ENCODE results near the gene METTL5. TPM values are rescaled to one million over a fixed set of nuclear protein-coding genes. Genes with fewer than 3 reads are reported as not detected.
A peak's percentile ranks its signal among the peaks of the same experiment; 100 is the strongest.
"Not testable (repeated sequence)": the region's sequence is repeated elsewhere in the genome, so short reads cannot be mapped to it uniquely, and the experiment has no call there.

The METTL5 gene
- 100 to 1,000 TPM; 103 to 111 TPM for total RNA-seq

- intact Hi-C loops (cut with micrococcal nuclease): loop anchor here (5.0 to 10.0 kb wide), 2 partner anchors 50 to 103 kb away; no protein-coding TSS in a partner anchor
- Mint-ChIP-seq H3K36me3 (ENCODE audit: low read depth) (peaks cover 33% of the 10 kb centered on the region), H3K27me3 (no peaks in the 10 kb centered on the region), H3K4me3 (peak within 1 kb of the TSS; percentile 87), H3K9me3 (no peaks in the 10 kb centered on the region), H3K27ac (peak within 1 kb of the TSS; percentile 86), H3K4me1 (ENCODE audit: low read depth) (peaks cover 57% of the 10 kb centered on the region)
- DNase-seq (peak; percentile 84), ATAC-seq (peak; percentile 76)
- CTCF ChIA-PET: interaction anchor here (0.6 to 3.1 kb wide), 19 partner anchors 9 to 252 kb away, joined by 3 to 19 read pairs (median 4); partner anchors contain the start of gene SSB
- POLR2A ChIA-PET: interaction anchor here (0.7 to 0.8 kb wide), 3 partner anchors 9 to 240 kb away, joined by 3 to 4 read pairs (median 3); no protein-coding TSS in a partner anchor
- peak; percentile 99 for TF ChIP-seq CTCF (IDR thresholded peaks at IDR 0.05)
These were observed at the start of gene METTL5 for GRCh38 chr2:169824373-169825333. METTL5 (minus strand) TSS chr2:169824905; CDS start chr2:169824597, 308 bp downstream.

GRCh38 chr2:169871994-169872393 lies 47.3 kb upstream of the METTL5 start:
- no peak for DNase-seq
- H3K4me1 Mint-ChIP-seq (ENCODE audit: low read depth): peaks cover 13% of the 10 kb centered on the region
- ATAC-seq: no peak
- peaks cover 4% of the 10 kb centered on the region for H3K36me3 Mint-ChIP-seq (ENCODE audit: low read depth)
- no peak overlapping the region for H3K27ac Mint-ChIP-seq
- ChIA-PET CTCF (no interaction called here), POLR2A (no interaction called here)
- H3K27me3 Mint-ChIP-seq: no peaks in the 10 kb centered on the region
- no peak overlapping the region for H3K4me3 Mint-ChIP-seq
- no peaks in the 10 kb centered on the region for H3K9me3 Mint-ChIP-seq
- TF ChIP-seq CTCF (IDR thresholded peaks at IDR 0.05): no peak
- intact Hi-C loops (cut with micrococcal nuclease): loop anchor here (10.0 kb wide), 1 partner anchor 47 kb away; the partner anchor contains the start of genes METTL5 and UBR3

GRCh38 chr2:169871369-169871768 lies 46.7 kb upstream of the METTL5 start:
- H3K9me3 Mint-ChIP-seq; CTCF ChIA-PET; H3K36me3 Mint-ChIP-seq (ENCODE audit: low read depth); ATAC-seq; DNase-seq; H3K4me3 Mint-ChIP-seq; POLR2A ChIA-PET; H3K27me3 Mint-ChIP-seq; H3K27ac Mint-ChIP-seq: not testable (repeated sequence)
- intact Hi-C loops (cut with micrococcal nuclease): loop anchor here (10.0 kb wide), 1 partner anchor 47 kb away; the partner anchor contains the start of genes METTL5 and UBR3
- H3K4me1 Mint-ChIP-seq (ENCODE audit: low read depth): peaks cover 15% of the 10 kb centered on the region

GRCh38 chr2:169868951-169869350 lies 44.2 kb upstream of the METTL5 start:
- no peak for DNase-seq
- Mint-ChIP-seq H3K4me3 (no peak overlapping the region), H3K27ac (no peak overlapping the region), H3K36me3 (ENCODE audit: low read depth) (no peaks in the 10 kb centered on the region), H3K27me3 (no peaks in the 10 kb centered on the region), H3K9me3 (no peaks in the 10 kb centered on the region), H3K4me1 (ENCODE audit: low read depth) (peaks cover 18% of the 10 kb centered on the region)
- no peak for ATAC-seq
- CTCF ChIA-PET: no interaction called here
- POLR2A ChIA-PET: no interaction called here
- intact Hi-C loops (cut with micrococcal nuclease): no loop called here
- TF ChIP-seq CTCF (IDR thresholded peaks at IDR 0.05): no peak

- H3K4me3 Mint-ChIP-seq: no peak overlapping the region
- H3K9me3 Mint-ChIP-seq: no peaks in the 10 kb centered on the region
- ATAC-seq: no peak
- H3K27me3 Mint-ChIP-seq: no peaks in the 10 kb centered on the region
- ChIA-PET POLR2A (no interaction called here), CTCF (no interaction called here)
- no peak for DNase-seq
- TF ChIP-seq CTCF (IDR thresholded peaks at IDR 0.05): no peak
- intact Hi-C loops (cut with micrococcal nuclease): no loop called here
- peaks cover 25% of the 10 kb centered on the region for H3K4me1 Mint-ChIP-seq (ENCODE audit: low read depth)
- H3K27ac Mint-ChIP-seq: no peak overlapping the region
- no peaks in the 10 kb centered on the region for H3K36me3 Mint-ChIP-seq (ENCODE audit: low read depth)
These were observed 42.9 kb upstream of the METTL5 start for GRCh38 chr2:169867579-169867978.

- intact Hi-C loops (cut with micrococcal nuclease); H3K36me3 Mint-ChIP-seq (ENCODE audit: low read depth); DNase-seq; POLR2A ChIA-PET; ATAC-seq; H3K27ac Mint-ChIP-seq; H3K4me3 Mint-ChIP-seq; H3K27me3 Mint-ChIP-seq; H3K9me3 Mint-ChIP-seq: not testable (repeated sequence)
- CTCF ChIA-PET: interaction anchor here (0.7 kb wide), 1 partner anchor 197 kb away, joined by 4 read pairs; no protein-coding TSS in a partner anchor
- peaks cover 32% of the 10 kb centered on the region for H3K4me1 Mint-ChIP-seq (ENCODE audit: low read depth)
These were observed 41.5 kb upstream of the METTL5 start for GRCh38 chr2:169866230-169866629.
